Brain microvascular endothelial cell (primary cell): ENCODE measurements around the gene NGF.

Source experiments
- DNase-seq: peaks from one replicate; pipeline ENCODE4 v3.0.0-alpha.2; 2020
- H3K27ac ChIP-seq: fragments of 250-450 bp; sonication (Bioruptor Pico); 2 replicates; pipeline ENCODE4 v1.5.1; 2020; ENCODE audit warnings: mild to moderate bottlenecking, moderate library complexity
- H3K27me3 ChIP-seq: fragments of 250-450 bp; sonication (Bioruptor Pico); replicated peaks from 2 replicates; pipeline ENCODE4 v1.5.1; 2020; ENCODE audit warnings: mild to moderate bottlenecking
- H3K36me3 ChIP-seq: fragments of 250-450 bp; sonication (Bioruptor Pico); replicated peaks from 2 replicates; pipeline ENCODE4 v1.5.1; 2020; ENCODE audit warnings: mild to moderate bottlenecking
- H3K4me3 ChIP-seq: 2 replicates; pipeline ENCODE4 v1.5.1; 2011; ENCODE audit warnings: low read depth, mild to moderate bottlenecking, control low read depth, low read length, moderate library complexity
- in situ Hi-C: cut with HindIII; loops from 2 replicates; pipeline ENCODE4 v1.10.0; 2017; ENCODE audit warnings: low sequenced_read_pairs, low pct_ligation_motif_present
- TF ChIP-seq, protein P1 (sequence below): IDR thresholded peaks from 2 replicates; pipeline ENCODE4 v1.5.1; 2011; ENCODE audit warnings: low read depth, mild to moderate bottlenecking, moderate library complexity, low read length, control low read depth, inconsistent platforms; ENCODE audit errors: missing control alignments

NGF gene

DNA sequence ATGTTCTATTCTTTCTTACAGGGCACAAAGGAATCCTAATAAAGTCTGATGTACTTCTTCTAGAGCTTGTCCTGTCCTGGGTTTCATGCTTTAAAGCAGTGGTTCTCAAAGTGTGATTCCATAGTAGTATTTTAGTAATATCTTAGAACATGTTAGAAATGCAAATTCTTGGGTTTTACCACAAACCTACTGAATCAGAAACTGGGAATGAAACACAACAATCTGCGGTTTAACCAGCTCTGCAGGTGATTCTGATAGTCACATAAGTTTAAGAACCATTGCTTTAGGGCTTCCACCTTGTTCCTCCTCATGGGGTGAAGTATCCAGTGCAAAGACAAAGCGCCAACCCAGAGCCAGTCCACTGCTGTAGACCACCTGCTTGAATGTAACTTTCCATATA, 41.1 kb downstream of the NGF start:
- no peak overlapping the region for H3K4me3 ChIP-seq
- no peak for DNase-seq
- no peaks in the 10 kb centered on the region for H3K36me3 ChIP-seq
- H3K27ac ChIP-seq: no peak overlapping the region
- TF ChIP-seq, protein P1, sequence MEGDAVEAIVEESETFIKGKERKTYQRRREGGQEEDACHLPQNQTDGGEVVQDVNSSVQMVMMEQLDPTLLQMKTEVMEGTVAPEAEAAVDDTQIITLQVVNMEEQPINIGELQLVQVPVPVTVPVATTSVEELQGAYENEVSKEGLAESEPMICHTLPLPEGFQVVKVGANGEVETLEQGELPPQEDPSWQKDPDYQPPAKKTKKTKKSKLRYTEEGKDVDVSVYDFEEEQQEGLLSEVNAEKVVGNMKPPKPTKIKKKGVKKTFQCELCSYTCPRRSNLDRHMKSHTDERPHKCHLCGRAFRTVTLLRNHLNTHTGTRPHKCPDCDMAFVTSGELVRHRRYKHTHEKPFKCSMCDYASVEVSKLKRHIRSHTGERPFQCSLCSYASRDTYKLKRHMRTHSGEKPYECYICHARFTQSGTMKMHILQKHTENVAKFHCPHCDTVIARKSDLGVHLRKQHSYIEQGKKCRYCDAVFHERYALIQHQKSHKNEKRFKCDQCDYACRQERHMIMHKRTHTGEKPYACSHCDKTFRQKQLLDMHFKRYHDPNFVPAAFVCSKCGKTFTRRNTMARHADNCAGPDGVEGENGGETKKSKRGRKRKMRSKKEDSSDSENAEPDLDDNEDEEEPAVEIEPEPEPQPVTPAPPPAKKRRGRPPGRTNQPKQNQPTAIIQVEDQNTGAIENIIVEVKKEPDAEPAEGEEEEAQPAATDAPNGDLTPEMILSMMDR: no peak
- no peaks in the 10 kb centered on the region for H3K27me3 ChIP-seq
- in situ Hi-C loops: no loop called here

DNA sequence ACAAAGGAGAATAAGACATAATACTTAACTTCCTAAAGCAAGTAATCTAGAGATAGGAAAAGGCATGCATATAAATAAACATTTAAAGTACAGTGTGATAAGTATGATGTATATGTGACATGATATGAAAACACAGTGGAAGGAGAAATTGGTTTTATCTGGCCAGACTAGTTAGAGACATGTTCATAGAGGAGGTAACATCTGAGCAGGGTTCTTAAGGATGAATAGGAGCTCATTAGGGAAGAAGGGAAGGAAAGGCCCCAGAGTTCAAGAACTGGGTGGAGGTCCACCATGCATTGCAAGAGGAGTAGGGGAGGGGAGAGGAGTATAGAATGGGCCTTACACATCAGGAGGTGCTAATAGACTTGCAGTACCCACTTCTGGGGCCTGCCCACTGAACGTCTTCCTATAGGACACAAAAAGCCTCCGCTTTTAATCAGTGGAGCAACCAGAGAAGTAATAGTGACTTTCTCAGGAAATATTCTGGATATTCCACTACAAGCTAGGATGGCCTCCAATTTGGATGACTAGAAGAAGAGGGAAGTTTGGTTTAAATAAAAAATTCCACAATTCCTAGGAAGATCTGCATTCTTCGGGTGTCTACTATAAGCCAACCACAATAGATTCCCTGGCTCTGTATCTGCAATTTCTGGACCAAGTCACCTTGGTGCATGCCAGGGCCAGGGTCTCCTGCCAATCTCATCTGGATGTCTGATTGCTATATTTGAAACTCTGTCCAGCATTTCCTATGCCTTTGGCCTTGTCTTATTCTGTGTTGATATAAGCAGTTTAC, 41.9 kb downstream of the NGF start:
- in situ Hi-C loops: no loop called here
- DNase-seq: no peak
- TF ChIP-seq, protein P1: no peak
- no peak overlapping the region for H3K27ac ChIP-seq
- H3K27me3 ChIP-seq: no peaks in the 10 kb centered on the region
- no peaks in the 10 kb centered on the region for H3K36me3 ChIP-seq
- H3K4me3 ChIP-seq: no peak overlapping the region

DNA sequence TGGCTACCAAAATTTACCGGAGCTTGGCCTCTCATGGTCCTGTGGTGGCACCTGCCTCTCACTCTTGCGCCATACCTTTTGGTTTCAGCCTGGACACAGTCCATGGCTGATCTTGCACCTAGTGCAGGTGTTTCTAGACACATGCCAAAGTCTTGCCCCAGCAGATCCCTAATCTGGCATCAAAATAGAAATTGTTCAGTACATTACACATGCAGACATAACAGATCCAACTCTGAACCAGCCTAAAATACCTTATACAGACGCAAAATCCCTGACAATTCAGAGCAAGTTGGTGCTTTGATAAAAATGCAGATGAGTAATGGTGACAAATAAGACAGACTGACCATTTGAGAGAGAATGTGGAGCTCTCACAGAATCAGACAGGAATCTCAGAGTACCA, 44.1 kb downstream of the NGF start:
- H3K4me3 ChIP-seq: no peak overlapping the region
- in situ Hi-C loops: no loop called here
- H3K36me3 ChIP-seq: no peaks in the 10 kb centered on the region
- TF ChIP-seq, protein P1: no peak
- no peaks in the 10 kb centered on the region for H3K27me3 ChIP-seq
- no peak for DNase-seq
- no peak overlapping the region for H3K27ac ChIP-seq

GRCh38 chr1:115293006-115293405, 45.0 kb downstream of the NGF start:
- H3K36me3 ChIP-seq: no peaks in the 10 kb centered on the region
- no peak overlapping the region for H3K27ac ChIP-seq
- H3K4me3 ChIP-seq: no peak overlapping the region
- no peak for DNase-seq
- in situ Hi-C loops: no loop called here
- H3K27me3 ChIP-seq: no peaks in the 10 kb centered on the region
- TF ChIP-seq, protein P1: no peak

- H3K36me3 ChIP-seq: no peaks in the 10 kb centered on the region
- in situ Hi-C loops: no loop called here
- DNase-seq: no peak
- no peak overlapping the region for H3K4me3 ChIP-seq
- H3K27me3 ChIP-seq: no peaks in the 10 kb centered on the region
- TF ChIP-seq, protein P1: no peak
- H3K27ac ChIP-seq: no peak overlapping the region
Measured at GRCh38 chr1:115291741-115292140, 46.3 kb downstream of the NGF start.

GRCh38 chr1:115289940-115290339, 48.1 kb downstream of the NGF start:
- H3K27me3 ChIP-seq: no peaks in the 10 kb centered on the region
- in situ Hi-C loops: no loop called here
- no peak overlapping the region for H3K27ac ChIP-seq
- no peak for DNase-seq
- H3K36me3 ChIP-seq: no peaks in the 10 kb centered on the region
- H3K4me3 ChIP-seq: no peak overlapping the region
- TF ChIP-seq, protein P1: no peak
